GM18520 (cell line): ENCODE data around the gene NPTX1.

Experiments used
- ATAC-seq: cut with Tn5 transposase; IDR thresholded peaks from one replicate; pipeline ENCODE4 v1.9.1; 2021; ENCODE audit not compliant: unreplicated experiment

Gene NPTX1

GRCh38 chr17:80479246-80479566 is 2.8 kb upstream of the NPTX1 start:
- no peak for ATAC-seq

DNA sequence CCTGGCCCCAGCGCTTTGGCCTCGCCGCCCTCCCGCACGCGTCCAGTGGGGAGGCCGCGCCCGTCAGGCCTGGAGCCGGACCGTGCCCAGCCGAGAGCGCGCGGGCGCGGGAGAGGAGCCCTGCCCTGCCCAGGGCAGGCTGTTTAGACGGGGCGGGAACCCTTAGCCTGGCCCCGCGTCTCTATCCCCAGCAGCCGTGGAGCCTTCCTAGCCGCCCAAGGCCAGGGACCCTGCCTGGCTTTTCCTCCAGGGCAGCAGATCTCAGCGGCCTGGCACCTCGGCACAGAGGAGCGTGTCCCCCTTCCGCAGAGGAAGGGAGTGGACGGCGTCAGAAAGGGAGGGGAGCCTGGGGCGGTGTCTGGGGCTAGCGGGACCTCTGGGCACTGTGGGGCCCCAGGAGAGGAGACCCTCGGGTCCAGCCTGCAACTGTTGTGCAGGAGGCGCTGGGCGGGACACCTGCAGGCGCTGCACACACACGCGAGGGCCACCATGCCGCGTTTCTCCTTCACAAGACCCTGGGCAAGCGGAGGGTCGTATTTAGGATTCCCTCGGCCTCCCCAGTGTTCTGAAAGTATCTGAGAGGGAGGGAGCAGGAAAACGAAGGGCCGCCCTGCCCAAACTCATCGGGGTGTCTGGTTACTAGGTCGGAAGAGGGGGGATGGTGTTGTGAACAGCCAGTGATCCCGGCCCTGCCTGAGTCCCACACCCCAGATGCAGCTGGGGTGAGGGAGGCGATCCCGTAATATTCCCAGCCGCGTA is 2.3 kb upstream of the NPTX1 start:
- ATAC-seq: no peak

GRCh38 chr17:80477647-80478478 is 1.5 kb upstream of the NPTX1 start:
- ATAC-seq: no peak

DNA sequence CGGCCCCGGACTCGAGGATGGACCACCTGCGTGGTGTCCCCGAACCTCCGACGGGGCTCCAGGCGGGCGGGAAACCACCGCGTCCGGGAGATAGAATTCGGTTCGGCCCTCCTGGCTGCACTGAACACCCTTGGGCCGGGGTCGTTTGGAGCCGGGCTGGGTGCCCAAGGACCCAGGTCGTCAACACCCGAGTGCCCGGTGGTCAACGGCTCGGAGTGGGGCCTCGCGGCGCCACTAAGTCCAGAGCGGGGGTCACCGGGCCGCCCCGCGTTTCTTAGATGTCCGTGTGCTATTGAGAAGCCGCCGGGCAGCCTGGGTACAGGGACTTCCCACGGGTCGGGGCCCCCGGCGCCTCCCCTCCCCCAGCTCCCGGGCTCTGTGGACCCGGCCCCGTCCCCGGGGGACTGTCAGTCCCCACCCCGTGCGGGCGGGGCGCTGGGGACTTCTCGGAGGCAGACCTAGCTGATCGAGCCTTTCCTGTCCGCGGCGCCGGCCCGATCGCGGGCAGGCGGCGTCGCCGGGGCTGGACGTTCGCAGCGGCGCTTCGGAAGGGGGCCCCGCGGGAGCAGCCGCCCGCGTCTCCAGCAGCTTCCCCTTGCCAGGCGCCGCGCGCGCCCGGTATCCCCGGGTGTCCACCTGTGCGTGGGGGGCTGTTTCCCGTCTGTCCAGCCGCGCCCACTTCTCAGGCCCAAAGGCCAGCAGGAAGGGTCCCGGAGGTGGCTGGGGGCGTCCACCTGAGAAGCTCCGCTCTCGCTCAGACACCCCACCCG is 655 bp upstream of the NPTX1 start:
- ATAC-seq: no peak

DNA sequence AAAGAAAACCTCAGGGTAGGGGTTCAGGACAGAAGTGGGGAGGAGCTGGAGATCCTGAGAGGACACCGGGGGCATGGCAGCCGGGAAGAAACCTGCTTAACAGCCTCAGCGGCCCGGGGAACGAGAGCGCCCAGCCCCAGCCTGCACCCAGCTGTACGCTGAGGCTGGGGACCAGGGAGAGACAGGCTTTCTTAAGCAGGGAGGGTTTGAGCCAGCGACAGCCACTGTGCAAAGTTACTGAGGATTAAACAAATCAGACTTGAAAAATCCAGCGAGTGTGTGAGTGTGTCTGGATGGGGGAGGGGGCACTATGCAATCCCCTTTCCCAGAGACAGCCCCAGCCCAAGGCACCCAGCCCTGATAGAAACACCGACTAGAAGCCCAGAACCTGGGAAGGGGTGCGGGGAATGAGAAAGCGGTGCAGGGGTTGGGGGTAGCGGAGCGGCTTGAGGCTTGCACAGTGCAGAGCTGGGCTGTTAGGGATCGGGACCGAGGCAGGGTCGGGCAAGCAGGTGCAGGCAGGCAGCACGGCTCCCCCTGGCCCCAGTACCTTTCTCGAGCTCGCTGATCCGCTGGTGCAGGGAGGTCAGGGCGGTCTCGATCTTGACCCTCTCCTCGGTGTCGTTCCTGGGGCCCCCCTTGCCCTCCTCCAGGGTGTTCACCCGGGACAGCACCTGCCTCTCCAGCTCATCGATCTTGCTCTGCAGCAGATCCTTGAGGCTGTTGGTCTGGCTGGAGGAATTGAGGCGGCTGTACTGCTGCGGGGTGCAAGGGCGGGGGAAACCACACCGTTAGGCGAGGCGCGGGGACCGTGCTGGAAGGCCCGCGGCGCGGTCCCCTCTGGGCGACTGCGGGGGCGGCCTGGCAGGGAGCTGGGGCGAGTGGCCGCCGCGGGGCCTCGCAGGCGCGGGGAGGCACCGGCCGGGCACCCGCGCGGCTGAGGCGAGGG is 1.2 kb downstream of the NPTX1 start:
- ATAC-seq: no peak

GRCh38 chr17:80474231-80474960 is 2.0 kb downstream of the NPTX1 start:
- no peak for ATAC-seq

- no peak for ATAC-seq
Observed at GRCh38 chr17:80473701-80474100, 2.7 kb downstream of the NPTX1 start.

GRCh38 chr17:80472996-80473395 is 3.4 kb downstream of the NPTX1 start:
- no peak for ATAC-seq

GRCh38 chr17:80471922-80472321 is 4.5 kb downstream of the NPTX1 start:
- no peak for ATAC-seq

DNA sequence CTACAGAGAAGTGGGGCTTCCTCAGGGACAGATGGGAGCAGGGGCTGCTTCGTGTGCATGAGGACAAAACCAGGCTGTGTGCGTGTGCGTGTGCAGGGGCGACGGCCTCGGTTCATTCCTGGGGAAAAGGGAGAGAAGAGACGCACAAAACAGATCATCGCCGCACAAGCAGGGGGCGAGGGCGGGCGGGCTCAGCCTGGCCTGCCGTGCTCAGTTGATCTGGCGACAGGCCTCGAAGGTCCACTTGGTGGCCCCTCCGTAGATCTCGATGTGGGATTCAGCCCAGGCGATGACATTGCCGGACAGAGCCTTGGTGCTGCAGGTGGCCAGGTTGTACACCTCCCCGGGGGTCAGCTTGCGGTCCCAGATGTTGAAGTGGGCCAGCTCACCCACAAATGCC is 5.8 kb downstream of the NPTX1 start:
- no peak for ATAC-seq

DNA sequence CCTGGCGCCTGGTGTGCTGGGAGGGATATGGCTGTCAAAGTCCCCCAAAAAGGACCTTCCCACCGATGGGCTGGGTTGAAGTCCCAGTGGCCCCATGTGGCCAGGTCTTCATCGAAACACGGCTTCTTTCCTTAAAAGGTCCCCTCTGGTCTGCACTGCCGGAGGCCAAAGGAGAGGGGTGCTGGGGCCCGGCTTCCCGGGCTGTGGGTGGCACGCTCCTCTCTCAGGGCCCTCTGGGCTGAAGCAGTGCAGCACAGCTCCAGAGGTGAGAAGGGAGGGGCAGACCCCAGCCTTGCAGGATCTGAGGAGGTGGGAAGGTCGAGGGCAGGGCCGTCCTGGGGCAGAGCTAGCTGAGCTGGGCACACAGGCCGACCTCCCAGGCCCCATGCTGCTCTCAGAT is 6.7 kb downstream of the NPTX1 start:
- no peak for ATAC-seq

GRCh38 chr17:80468781-80469493 is 7.5 kb downstream of the NPTX1 start:
- no peak for ATAC-seq

- ATAC-seq: no peak
Observed at GRCh38 chr17:80468242-80468641, 8.2 kb downstream of the NPTX1 start.

DNA sequence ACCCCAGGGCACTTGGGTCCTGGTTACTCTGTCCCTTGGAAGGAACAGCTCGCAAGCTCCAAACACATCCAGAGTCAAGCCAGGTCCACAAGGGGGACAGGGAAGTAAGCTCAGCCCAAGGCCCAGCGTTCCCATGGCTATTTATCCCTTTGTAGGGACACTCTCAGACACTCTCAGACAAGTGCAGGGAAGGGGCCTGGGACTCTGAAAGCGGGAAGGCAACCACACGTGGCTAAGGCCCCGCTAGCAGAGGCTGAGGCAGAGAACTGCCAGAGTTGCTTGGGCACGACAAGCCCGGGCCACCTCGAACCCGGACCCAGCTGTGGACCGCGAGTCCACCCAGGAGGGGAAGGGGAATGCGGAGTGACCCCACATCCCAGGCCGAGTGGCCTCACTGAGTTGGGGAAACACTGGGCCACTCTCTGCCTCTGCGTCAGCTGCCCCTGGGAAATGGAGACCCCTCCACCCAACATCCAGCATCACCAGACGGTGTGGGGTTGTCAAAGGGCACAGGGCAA is 10.2 kb downstream of the NPTX1 start:
- ATAC-seq: no peak

GRCh38 chr17:80465327-80465974 is 11.0 kb downstream of the NPTX1 start:
- ATAC-seq: no peak

- ATAC-seq: no peak
Observed at GRCh38 chr17:80464486-80464885, 11.9 kb downstream of the NPTX1 start.

DNA sequence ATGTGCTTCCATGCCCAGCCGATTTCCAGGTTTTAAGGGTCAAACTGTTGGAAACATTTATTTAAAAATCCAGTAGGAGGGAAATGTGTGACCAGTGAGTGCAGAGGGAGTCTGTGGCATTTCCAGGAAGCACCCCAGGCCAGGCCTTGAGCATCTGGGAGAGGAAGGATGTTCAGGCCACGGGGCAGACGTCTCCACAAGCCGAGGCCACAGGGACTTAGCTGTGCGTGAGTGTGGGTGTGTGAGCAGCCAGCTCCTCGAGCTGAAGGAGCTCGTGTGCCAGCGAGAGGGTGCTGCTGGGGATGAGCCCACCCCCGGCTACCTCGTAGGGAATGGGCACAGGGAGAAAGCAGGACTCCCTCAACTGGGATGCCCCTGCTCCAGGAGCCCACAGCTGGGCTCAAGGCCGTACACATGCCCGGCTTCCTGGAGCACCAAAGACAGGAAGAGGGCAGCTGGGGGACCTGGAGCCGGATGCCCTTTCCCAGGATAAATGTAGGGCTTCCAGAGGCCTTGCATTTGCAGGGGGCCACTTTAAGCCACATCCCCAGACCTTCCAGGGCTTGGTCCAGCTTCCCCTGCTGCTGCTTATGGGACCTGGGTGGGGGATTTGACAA is 12.5 kb downstream of the NPTX1 start:
- no peak for ATAC-seq

GRCh38 chr17:80461528-80462160 is 14.8 kb downstream of the NPTX1 start:
- ATAC-seq: no peak
